GM12801 (cell line): ENCODE data around the gene NUDT4.

Experiments
- TF ChIP-seq, protein P1 (sequence below): IDR thresholded peaks from one replicate; pipeline ENCODE4 v1.5.1; 2011; ENCODE audit warnings: control low read depth; ENCODE audit not compliant: insufficient read length; ENCODE audit errors: extremely low read depth

NUDT4 gene

DNA sequence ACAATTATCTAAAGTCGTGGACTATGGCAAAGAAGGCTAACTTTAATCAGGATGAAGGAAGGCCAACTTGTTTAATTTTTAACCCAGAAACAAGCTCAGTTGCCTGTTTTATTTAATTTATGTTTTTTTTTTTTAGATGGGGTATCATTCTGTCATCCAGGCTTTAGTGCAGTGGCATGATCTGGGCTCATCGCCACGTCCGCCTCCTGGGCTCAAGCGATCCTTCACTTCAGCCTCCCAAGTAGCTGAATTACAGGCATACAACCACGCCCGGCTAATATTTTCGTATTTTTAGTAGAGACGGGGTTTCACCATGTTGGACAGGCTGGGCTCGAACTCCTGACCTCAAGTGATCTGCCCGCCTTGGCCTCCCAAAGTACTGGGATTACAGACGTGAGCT lies 19.7 kb downstream of the NUDT4 start:
- TF ChIP-seq, protein P1, sequence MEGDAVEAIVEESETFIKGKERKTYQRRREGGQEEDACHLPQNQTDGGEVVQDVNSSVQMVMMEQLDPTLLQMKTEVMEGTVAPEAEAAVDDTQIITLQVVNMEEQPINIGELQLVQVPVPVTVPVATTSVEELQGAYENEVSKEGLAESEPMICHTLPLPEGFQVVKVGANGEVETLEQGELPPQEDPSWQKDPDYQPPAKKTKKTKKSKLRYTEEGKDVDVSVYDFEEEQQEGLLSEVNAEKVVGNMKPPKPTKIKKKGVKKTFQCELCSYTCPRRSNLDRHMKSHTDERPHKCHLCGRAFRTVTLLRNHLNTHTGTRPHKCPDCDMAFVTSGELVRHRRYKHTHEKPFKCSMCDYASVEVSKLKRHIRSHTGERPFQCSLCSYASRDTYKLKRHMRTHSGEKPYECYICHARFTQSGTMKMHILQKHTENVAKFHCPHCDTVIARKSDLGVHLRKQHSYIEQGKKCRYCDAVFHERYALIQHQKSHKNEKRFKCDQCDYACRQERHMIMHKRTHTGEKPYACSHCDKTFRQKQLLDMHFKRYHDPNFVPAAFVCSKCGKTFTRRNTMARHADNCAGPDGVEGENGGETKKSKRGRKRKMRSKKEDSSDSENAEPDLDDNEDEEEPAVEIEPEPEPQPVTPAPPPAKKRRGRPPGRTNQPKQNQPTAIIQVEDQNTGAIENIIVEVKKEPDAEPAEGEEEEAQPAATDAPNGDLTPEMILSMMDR = no peak

GRCh38 chr12:93402333-93403311 lies 24.9 kb downstream of the NUDT4 start:
- TF ChIP-seq, protein P1 = no peak

DNA sequence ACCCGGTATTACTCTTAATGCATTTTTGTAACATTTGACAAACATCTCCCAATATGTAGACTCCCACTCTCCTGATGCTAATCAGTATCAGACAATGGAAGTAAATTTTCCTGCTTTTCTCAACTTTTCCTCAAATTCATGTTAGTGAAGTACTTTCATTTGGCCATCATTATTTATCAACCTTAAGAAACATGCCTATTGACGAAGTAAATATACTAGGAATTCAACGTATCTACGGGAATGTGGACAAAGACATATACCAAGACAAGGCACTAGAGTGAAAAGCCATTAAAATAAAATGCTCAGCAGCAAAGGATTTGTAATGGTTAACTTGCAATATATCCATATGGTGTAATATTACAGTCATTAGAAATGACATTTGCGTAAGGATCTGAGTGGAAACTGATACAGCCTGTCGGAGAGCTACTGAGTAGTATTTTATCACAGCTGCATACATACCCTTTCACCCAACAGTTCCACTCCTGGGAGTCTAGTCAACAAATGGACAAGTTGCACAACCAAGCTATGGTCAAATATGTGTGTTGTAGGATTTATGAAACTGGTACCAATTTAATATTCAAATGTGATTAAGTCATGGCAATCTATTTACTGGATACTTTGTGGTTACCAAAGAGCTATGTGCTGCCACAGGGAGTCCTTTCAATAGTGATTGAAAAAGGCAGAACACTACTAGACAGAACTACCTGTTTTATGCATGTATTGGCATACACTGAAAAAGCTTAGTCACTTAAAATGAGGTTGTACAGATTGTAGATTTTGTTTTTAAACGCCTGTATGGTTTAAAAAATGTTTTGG lies 26.5 kb downstream of the NUDT4 start:
- TF ChIP-seq, protein P1 = no peak

- TF ChIP-seq, protein P1 = no peak
These were observed 27.5 kb downstream of the NUDT4 start for GRCh38 chr12:93404961-93405849.

- TF ChIP-seq, protein P1 = no peak
These were observed 29.6 kb downstream of the NUDT4 start for GRCh38 chr12:93407054-93407962.

DNA sequence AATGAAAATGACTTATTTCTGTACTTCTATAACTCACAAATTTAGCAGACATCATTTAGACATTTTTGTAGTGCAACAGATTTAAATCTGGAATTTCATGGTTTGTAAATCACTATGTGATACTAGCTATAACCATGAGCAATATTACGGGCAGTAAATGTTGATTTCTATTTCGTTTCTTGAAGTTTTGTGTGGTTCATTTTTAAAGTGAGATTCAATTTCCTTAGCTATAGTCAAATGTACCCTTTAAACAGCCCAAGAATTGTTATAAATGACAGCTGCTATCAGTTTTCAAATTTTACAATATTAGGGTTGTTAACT lies 30.2 kb downstream of the NUDT4 start:
- TF ChIP-seq, protein P1 = no peak
